Panc1 (cell line): ENCODE measurements around the gene ANKRD13A.

Experiments
- CTCF ChIP-seq: fragments of 450-650 bp; IDR thresholded peaks from 2 replicates; pipeline ENCODE4 v1.5.1; 2017; ENCODE audit warnings: mild to moderate bottlenecking
- POLR2AphosphoS5 ChIP-seq: IDR thresholded peaks from 2 replicates; pipeline ENCODE4 v1.6.1; 2012; ENCODE audit warnings: mild to moderate bottlenecking, low read depth, low read length, moderate library complexity
- REST ChIP-seq, 2 experiments: IDR thresholded peaks; 2 replicates each; pipeline ENCODE4 v1.6.1; 2011 to 2012; ENCODE audit warnings: low read depth in 2 of 2, control low read depth in 1 of 2, low read length in 1 of 2, mild to moderate bottlenecking in 1 of 2, moderate library complexity in 1 of 2; ENCODE audit not compliant: insufficient read depth in 1 of 2

- no peak for TF ChIP-seq CTCF
- no peak for TF ChIP-seq REST (IDR thresholded peaks at IDR 0.05; ENCODE audit: insufficient read depth in 1 of 2, low read depth in 2 of 2, low read length in 1 of 2)
- no peak for TF ChIP-seq POLR2AphosphoS5
Measured at GRCh38 chr12:109972821-109973220, 26.4 kb upstream of the ANKRD13A start.
